GM23248 (cell line): ENCODE results near the gene TRIM2.

Source experiments
- EZH2 ChIP-seq: fragments of 200-600 bp; sonication (generic); IDR thresholded peaks from 2 replicates; pipeline ENCODE4 v1.6.1; 2018; ENCODE audit warnings: antibody characterized with exemption, mild to moderate bottlenecking; ENCODE audit not compliant: insufficient read depth, poor library complexity, severe bottlenecking
- EZH2phosphoT487 ChIP-seq: fragments of 200-600 bp; sonication (generic); IDR thresholded peaks from 2 replicates; pipeline ENCODE4 v1.6.1; 2018; ENCODE audit warnings: antibody characterized with exemption, moderate library complexity, mild to moderate bottlenecking, low read depth; ENCODE audit not compliant: insufficient read depth

GRCh38 chr4:153267890-153268289, 63.6 kb downstream of the TRIM2 start:
- no peak for TF ChIP-seq EZH2phosphoT487
- no peak for TF ChIP-seq EZH2
